K562 (cell line): ENCODE results near the gene ID2. TPM values are rescaled to one million over a fixed set of nuclear protein-coding genes. Genes with fewer than 3 reads are reported as not detected.

Source experiments
- CCAR2 ChIP-seq: fragments of 200-400 bp; formaldehyde crosslinking; IDR thresholded peaks from 2 replicates; pipeline ENCODE4 v1.6.1; 2017; ENCODE audit warnings: mild to moderate bottlenecking, low read depth, low read length
- CSDE1 ChIP-seq, 2 experiments: fragments of 450-650 bp; IDR thresholded peaks; 2 replicates each; pipeline ENCODE4 v1.6.1; 2016; ENCODE audit warnings: mild to moderate bottlenecking in 1 of 2
- E2F4 ChIP-seq: sonication (generic); formaldehyde crosslinking; IDR thresholded peaks from 2 replicates; pipeline ENCODE4 v1.8.0; 2022; ENCODE audit warnings: mild to moderate bottlenecking, low read depth, missing genetic modification reagents
- FOXJ2 ChIP-seq: fragments of 200-800 bp; sonication (Bioruptor generic); IDR thresholded peaks from 2 replicates; pipeline ENCODE4 v1.6.1; 2016; ENCODE audit warnings: missing genetic modification characterization, missing compliant biosample characterization
- JUNB ChIP-seq: fragments of 450-650 bp; formaldehyde crosslinking; conservative IDR thresholded peaks from 2 replicates; pipeline ENCODE4 v1.4.0; 2020; ENCODE audit warnings: mild to moderate bottlenecking
- L3MBTL2 ChIP-seq: fragments of 450-650 bp; IDR thresholded peaks from 2 replicates; pipeline ENCODE4 v1.6.1; 2016; ENCODE audit warnings: mild to moderate bottlenecking, moderate library complexity
- RAD21 ChIP-seq, 2 experiments: fragments of 250-450 bp in 1 of 2; fragments of 450-650 bp in 1 of 2; sonication (Bioruptor Pico) in 1 of 2; formaldehyde crosslinking in 1 of 2; IDR thresholded peaks in 1 of 2; conservative IDR thresholded peaks in 1 of 2; 2 replicates each; pipeline versions ENCODE4 v1.4.0 to v1.8.0; 2020 to 2022; ENCODE audit warnings: mild to moderate bottlenecking in 2 of 2, moderate library complexity in 1 of 2
- ZNF217 ChIP-seq: sonication (generic); formaldehyde crosslinking; IDR thresholded peaks from 2 replicates; pipeline ENCODE4 v1.8.0; 2022; ENCODE audit warnings: mild to moderate bottlenecking, missing genetic modification reagents
- polyA plus RNA-seq, 8 experiments: library from polyadenylated mRNA; depleted of rRNA in 4 of 8; stranded (reverse) in 5 of 8; unstranded in 3 of 8; fragments of >200 nt; fragmentation: Nextera tagmentation in 2 of 8; fragmentation: Illumina TruSeq in 1 of 8; extraction: Ambion mirVana in 2 of 8; extraction: Trizol in 1 of 8; gene quantifications; 2 replicates each; pipeline versions ENCODE4 v1.2.1 to v1.2.3, GENCODE V29; 2011 to 2014; ENCODE audit warnings: inconsistent platforms in 1 of 8, missing spikeins in 1 of 8
- total RNA-seq, 7 experiments: library from RNA; depleted of rRNA in 6 of 7; stranded (reverse); fragments of >200 nt in 6 of 7; fragmentation: Illumina TruSeq in 2 of 7; extraction: Trizol in 2 of 7; gene quantifications; 2 replicates each; pipeline versions ENCODE4 v1.2.1 to v1.2.3, GENCODE V29; 2011 to 2021; ENCODE audit warnings: low replicate concordance in 1 of 7
- TF ChIP-seq, protein P1 (sequence below): fragments of 250-450 bp; sonication (Bioruptor Pico); IDR thresholded peaks from 2 replicates; pipeline ENCODE4 v1.4.0; 2020
- TF ChIP-seq, protein P2 (sequence below): IDR thresholded peaks from 2 replicates; pipeline ENCODE4 v1.6.1; 2011; ENCODE audit warnings: borderline replicate concordance, low read depth, mild to moderate bottlenecking, moderate library complexity, low read length; ENCODE audit not compliant: insufficient read depth, poor library complexity, severe bottlenecking
- TF ChIP-seq, protein P3 (sequence below): fragments of 250-450 bp; sonication (Bioruptor Pico); IDR thresholded peaks from 2 replicates; pipeline ENCODE4 v1.8.0; 2022; ENCODE audit warnings: inconsistent platforms

ID2 gene
- total and polyA plus RNA-seq, 9 of the 15 experiments (the other 6 are each of a cell fraction or from before 2014, with no cell fraction given) = 8.0 to 35.7 (median 16.6) TPM

DNA sequence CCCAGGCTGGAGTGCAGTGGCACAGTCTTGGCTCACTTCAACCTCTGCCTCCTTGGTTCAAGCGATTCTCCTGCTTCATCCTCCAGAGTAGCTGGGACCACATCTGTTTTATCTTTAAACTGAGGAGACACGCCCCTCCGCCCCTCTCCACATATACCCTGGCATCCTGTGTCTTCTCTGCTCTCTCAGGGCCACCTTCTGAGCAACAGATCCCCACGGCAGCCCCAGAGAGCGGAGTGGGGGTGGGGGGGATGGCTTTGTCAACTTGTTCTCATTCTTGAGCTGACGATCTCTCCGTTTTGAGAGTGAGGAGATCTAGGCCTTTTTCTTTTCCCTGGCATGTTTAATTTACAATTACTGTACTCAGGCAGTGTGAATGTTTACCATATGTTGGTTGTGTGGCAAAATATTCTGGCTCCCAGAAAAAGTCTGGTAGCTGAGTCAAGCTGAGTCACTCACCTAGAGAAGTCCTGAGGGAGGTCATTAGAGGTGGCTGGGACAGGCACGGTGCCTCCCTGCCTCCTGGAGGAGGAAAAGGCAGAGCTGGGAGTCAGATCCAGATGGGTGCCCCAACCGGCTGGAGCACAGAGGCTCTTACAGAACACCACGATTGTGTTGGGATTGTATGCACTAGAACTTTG, 19.5 kb upstream of the ID2 start (continued):
- TF ChIP-seq, protein P1, sequence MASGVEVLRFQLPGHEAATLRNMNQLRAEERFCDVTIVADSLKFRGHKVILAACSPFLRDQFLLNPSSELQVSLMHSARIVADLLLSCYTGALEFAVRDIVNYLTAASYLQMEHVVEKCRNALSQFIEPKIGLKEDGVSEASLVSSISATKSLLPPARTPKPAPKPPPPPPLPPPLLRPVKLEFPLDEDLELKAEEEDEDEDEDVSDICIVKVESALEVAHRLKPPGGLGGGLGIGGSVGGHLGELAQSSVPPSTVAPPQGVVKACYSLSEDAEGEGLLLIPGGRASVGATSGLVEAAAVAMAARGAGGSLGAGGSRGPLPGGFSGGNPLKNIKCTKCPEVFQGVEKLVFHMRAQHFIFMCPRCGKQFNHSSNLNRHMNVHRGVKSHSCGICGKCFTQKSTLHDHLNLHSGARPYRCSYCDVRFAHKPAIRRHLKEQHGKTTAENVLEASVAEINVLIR (CRISPR knock-in tag) = no peak
- TF ChIP-seq L3MBTL2 (no peak), FOXJ2 (tag) (no peak), JUNB (no peak), E2F4 (CRISPR knock-in tag) (no peak), RAD21 (CRISPR knock-in tag; conservative IDR thresholded peaks at IDR 0.05 in 1 of 2, IDR thresholded peaks at IDR 0.05 in 1 of 2) (peak in 1 of 2 experiments; percentile 30; a peak in 2 of 4 replicates), CCAR2 (no peak), CSDE1 (IDR thresholded peaks at IDR 0.05) (no peak), ZNF217 (no peak)
- TF ChIP-seq, protein P2, sequence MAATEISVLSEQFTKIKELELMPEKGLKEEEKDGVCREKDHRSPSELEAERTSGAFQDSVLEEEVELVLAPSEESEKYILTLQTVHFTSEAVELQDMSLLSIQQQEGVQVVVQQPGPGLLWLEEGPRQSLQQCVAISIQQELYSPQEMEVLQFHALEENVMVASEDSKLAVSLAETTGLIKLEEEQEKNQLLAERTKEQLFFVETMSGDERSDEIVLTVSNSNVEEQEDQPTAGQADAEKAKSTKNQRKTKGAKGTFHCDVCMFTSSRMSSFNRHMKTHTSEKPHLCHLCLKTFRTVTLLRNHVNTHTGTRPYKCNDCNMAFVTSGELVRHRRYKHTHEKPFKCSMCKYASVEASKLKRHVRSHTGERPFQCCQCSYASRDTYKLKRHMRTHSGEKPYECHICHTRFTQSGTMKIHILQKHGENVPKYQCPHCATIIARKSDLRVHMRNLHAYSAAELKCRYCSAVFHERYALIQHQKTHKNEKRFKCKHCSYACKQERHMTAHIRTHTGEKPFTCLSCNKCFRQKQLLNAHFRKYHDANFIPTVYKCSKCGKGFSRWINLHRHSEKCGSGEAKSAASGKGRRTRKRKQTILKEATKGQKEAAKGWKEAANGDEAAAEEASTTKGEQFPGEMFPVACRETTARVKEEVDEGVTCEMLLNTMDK = no peak
- TF ChIP-seq, protein P3, sequence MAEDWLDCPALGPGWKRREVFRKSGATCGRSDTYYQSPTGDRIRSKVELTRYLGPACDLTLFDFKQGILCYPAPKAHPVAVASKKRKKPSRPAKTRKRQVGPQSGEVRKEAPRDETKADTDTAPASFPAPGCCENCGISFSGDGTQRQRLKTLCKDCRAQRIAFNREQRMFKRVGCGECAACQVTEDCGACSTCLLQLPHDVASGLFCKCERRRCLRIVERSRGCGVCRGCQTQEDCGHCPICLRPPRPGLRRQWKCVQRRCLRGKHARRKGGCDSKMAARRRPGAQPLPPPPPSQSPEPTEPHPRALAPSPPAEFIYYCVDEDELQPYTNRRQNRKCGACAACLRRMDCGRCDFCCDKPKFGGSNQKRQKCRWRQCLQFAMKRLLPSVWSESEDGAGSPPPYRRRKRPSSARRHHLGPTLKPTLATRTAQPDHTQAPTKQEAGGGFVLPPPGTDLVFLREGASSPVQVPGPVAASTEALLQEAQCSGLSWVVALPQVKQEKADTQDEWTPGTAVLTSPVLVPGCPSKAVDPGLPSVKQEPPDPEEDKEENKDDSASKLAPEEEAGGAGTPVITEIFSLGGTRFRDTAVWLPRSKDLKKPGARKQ (CRISPR knock-in tag) = no peak
